KMS-11 (cell line): ENCODE results near the gene CCL7.

Experiments used
- H2AFZ ChIP-seq: fragments of 200-600 bp; sonication (generic); 2 replicates; pipeline ENCODE4 v1.6.1; 2016; ENCODE audit warnings: antibody characterized with exemption, mixed run types, low read depth
- H3K27ac ChIP-seq: fragments of 200-600 bp; sonication (generic); 2 replicates; pipeline ENCODE4 v1.6.1; 2016; ENCODE audit warnings: mild to moderate bottlenecking, mixed run types
- H3K27me3 ChIP-seq: fragments of 200-600 bp; sonication (generic); 2 replicates; pipeline ENCODE4 v1.6.1; 2017; ENCODE audit warnings: mild to moderate bottlenecking, low read depth, mixed run types, moderate library complexity; ENCODE audit not compliant: insufficient read depth
- H3K36me3 ChIP-seq: fragments of 200-600 bp; sonication (generic); 2 replicates; pipeline ENCODE4 v1.6.1; 2017; ENCODE audit warnings: mild to moderate bottlenecking, mixed run types; ENCODE audit not compliant: insufficient read depth
- H3K4me1 ChIP-seq: fragments of 200-600 bp; sonication (generic); 2 replicates; pipeline ENCODE4 v1.6.1; 2016; ENCODE audit warnings: mild to moderate bottlenecking, low read depth, mixed run types; ENCODE audit not compliant: poor library complexity, severe bottlenecking
- H3K4me2 ChIP-seq: fragments of 200-600 bp; sonication (generic); 2 replicates; pipeline ENCODE4 v1.7.0; 2016; ENCODE audit warnings: mild to moderate bottlenecking, mixed run types
- H3K4me3 ChIP-seq: fragments of 200-600 bp; sonication (generic); IDR thresholded peaks from 2 replicates; pipeline ENCODE4 v1.6.1; 2017; ENCODE audit warnings: low read depth, low read length, mixed read lengths; ENCODE audit not compliant: insufficient read depth
- H3K79me2 ChIP-seq: fragments of 200-600 bp; sonication (generic); 2 replicates; pipeline ENCODE4 v1.6.1; 2016; ENCODE audit warnings: low read depth, mixed run types; ENCODE audit not compliant: insufficient read depth
- H3K9ac ChIP-seq: fragments of 200-600 bp; sonication (generic); 2 replicates; pipeline ENCODE4 v1.6.1; 2016; ENCODE audit warnings: mild to moderate bottlenecking, mixed run types
- H4K20me1 ChIP-seq: fragments of 200-600 bp; sonication (generic); 2 replicates; pipeline ENCODE4 v1.6.1; 2016; ENCODE audit warnings: mild to moderate bottlenecking, mixed run types; ENCODE audit not compliant: insufficient read depth
- TF ChIP-seq, protein P1 (sequence below): fragments of 200-600 bp; sonication (generic); conservative IDR thresholded peaks from 2 replicates; pipeline ENCODE4 v1.6.1; 2017; ENCODE audit warnings: low read depth, mild to moderate bottlenecking, antibody characterized with exemption, low read length, moderate library complexity, mixed read lengths

Gene CCL7

DNA sequence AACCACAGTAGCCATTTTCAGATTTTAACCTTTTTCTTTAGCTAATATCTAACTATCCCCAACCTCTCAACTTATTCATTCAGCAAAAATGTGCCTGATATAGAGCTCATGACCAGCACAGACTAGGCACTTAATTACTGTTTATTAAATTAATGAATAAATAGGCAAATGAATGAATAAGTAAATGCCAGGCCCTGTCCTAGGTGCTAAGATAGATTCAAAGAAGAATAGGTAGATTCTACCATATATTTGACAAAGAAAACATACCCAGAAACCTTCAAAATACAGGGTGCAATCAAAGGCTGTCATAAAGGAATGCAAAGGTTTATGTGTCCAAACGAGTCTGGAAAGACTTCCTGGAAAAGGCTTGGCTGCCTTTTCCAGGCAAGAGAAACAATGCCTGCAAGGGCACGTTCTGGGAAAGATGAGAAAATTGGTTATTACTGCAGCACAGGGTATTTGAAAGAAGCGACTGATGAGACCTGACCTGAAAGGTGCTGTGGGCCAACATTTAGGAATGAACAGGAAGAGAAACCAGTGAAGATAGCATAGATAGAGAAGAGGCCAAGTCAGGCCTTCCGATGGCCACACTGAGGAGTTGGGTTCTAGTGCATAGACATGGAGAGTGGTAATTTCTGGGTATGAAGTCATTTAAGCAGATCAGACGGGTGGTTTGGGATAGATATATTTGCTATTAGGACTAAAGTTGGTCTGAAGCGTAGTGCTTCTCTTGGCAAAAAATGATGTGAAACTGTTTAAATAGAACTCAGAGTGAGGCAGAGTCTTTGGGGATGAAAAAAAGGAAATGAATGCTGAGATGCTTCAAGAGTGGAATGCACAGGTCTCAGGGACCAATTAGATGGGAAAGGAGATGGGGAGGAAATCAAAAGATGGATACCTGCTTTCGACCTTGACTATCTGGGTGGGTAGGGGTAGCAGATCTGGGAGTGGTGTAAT lies 26.4 kb upstream of the CCL7 start:
- H3K27ac ChIP-seq: no peak overlapping the region
- no peak overlapping the region for H3K4me3 ChIP-seq
- H3K36me3 ChIP-seq: no peaks in the 10 kb centered on the region
- H3K79me2 ChIP-seq: no peaks in the 10 kb centered on the region
- TF ChIP-seq, protein P1, sequence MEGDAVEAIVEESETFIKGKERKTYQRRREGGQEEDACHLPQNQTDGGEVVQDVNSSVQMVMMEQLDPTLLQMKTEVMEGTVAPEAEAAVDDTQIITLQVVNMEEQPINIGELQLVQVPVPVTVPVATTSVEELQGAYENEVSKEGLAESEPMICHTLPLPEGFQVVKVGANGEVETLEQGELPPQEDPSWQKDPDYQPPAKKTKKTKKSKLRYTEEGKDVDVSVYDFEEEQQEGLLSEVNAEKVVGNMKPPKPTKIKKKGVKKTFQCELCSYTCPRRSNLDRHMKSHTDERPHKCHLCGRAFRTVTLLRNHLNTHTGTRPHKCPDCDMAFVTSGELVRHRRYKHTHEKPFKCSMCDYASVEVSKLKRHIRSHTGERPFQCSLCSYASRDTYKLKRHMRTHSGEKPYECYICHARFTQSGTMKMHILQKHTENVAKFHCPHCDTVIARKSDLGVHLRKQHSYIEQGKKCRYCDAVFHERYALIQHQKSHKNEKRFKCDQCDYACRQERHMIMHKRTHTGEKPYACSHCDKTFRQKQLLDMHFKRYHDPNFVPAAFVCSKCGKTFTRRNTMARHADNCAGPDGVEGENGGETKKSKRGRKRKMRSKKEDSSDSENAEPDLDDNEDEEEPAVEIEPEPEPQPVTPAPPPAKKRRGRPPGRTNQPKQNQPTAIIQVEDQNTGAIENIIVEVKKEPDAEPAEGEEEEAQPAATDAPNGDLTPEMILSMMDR: no peak
- H3K4me1 ChIP-seq: peaks cover 5% of the 10 kb centered on the region
- H3K27me3 ChIP-seq: no peaks in the 10 kb centered on the region
- no peak overlapping the region for H3K9ac ChIP-seq
- H3K4me2 ChIP-seq: no peak overlapping the region
- no peak overlapping the region for H2AFZ ChIP-seq
- H4K20me1 ChIP-seq: no peaks in the 10 kb centered on the region

- no peak overlapping the region for H2AFZ ChIP-seq
- no peaks in the 10 kb centered on the region for H3K79me2 ChIP-seq
- no peaks in the 10 kb centered on the region for H4K20me1 ChIP-seq
- no peaks in the 10 kb centered on the region for H3K27me3 ChIP-seq
- no peak overlapping the region for H3K4me2 ChIP-seq
- peaks cover 18% of the 10 kb centered on the region for H3K4me1 ChIP-seq
- no peaks in the 10 kb centered on the region for H3K36me3 ChIP-seq
- no peak overlapping the region for H3K9ac ChIP-seq
- no peak overlapping the region for H3K4me3 ChIP-seq
- H3K27ac ChIP-seq: no peak overlapping the region
- TF ChIP-seq, protein P1: no peak
Observed at GRCh38 chr17:34245351-34245905, 24.6 kb upstream of the CCL7 start.

DNA sequence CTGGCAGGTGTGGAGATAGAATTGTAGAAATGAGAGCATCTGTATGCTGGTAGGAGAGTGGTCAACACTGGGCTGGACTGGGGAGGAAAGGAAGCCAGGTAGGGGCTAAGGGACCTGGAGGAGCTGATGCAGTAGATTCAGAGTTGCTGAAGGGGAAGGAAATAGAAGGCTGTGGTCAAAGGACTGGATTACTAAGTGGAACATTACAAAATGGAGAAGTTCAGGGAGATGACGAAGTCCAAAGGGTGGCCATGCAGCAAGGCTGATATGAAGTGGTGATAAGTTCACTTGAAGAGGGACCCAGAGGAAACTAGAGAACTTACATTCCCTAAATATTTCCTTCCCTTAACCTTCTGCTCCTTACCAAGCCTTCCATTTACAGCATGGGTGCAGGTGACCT lies 23.6 kb upstream of the CCL7 start:
- Histone ChIP-seq H4K20me1 (no peaks in the 10 kb centered on the region), H3K27me3 (no peaks in the 10 kb centered on the region), H3K79me2 (no peaks in the 10 kb centered on the region), H3K27ac (no peak overlapping the region), H3K4me2 (no peak overlapping the region), H3K4me3 (no peak overlapping the region), H3K36me3 (no peaks in the 10 kb centered on the region), H3K9ac (no peak overlapping the region), H3K4me1 (peaks cover 18% of the 10 kb centered on the region), H2AFZ (no peak overlapping the region)
- TF ChIP-seq, protein P1: no peak

DNA sequence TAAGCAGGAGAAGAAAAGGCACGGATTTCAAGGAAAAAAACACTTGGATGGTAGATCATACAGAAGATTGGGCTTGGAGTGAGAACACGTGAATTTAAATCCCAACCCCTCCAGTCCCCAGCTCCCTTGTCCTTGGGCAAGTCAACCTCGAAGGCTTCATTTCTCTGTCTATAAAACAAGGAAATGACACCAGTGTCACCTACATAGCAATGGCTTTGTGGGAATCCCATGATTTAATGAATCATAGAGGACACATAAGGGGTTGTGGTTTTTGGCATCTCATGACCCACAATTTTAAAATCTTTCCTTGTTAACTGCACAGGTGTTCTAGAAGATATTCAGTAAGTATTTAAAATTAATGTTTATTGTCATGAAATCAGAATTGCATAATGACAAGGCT lies 23.1 kb upstream of the CCL7 start:
- Histone ChIP-seq H4K20me1 (no peaks in the 10 kb centered on the region), H3K4me3 (no peak overlapping the region), H3K4me2 (no peak overlapping the region), H3K27me3 (no peaks in the 10 kb centered on the region), H2AFZ (no peak overlapping the region), H3K4me1 (peaks cover 18% of the 10 kb centered on the region), H3K27ac (no peak overlapping the region), H3K36me3 (no peaks in the 10 kb centered on the region), H3K9ac (no peak overlapping the region), H3K79me2 (no peaks in the 10 kb centered on the region)
- TF ChIP-seq, protein P1: no peak
